IMR-90 (cell line): ENCODE results near the gene B3GALT6. TPM values are rescaled to one million over a fixed set of nuclear protein-coding genes. Genes with fewer than 3 reads are reported as not detected.

Source experiments
- ATAC-seq: fragments of 200-7000 bp; cut with Tn5 transposase; 2 replicates; pipeline ENCODE4 v1.9.1; 2020; ENCODE audit warnings: low read depth, mild to moderate bottlenecking, moderate library complexity
- BruUV-seq: library from RNA; stranded (reverse); fragments of 400-500 nt; replicated peaks from 2 replicates; lab custom pipeline; 2021; lab: Mats Ljungman, UMichigan
- CTCF ChIA-PET: fragments of 300-600 bp; formaldehyde crosslinking; extraction: SDS; loops from one replicate; lab custom pipeline; 2021; ENCODE audit warnings: antibody characterized with exemption; lab: Yijun Ruan, JAX
- POLR2A ChIA-PET: fragments of 300-600 bp; sonication (Branson Sonifier 250); formaldehyde crosslinking; loops from one replicate; lab custom pipeline; 2022; ENCODE audit warnings: antibody characterized with exemption; ENCODE audit not compliant: unreplicated experiment; lab: Charles Lee
- DNase-seq: peaks from one replicate; pipeline ENCODE4 v3.0.0; 2013
- H2AFZ ChIP-seq: replicated peaks from 2 replicates; pipeline ENCODE3; 2013; ENCODE audit warnings: low read length, mild to moderate bottlenecking; ENCODE audit not compliant: poor library complexity
- H2AK5ac ChIP-seq: 2 replicates; pipeline ENCODE4 v1.6.1; 2013; ENCODE audit warnings: low read depth, low read length, inconsistent platforms
- H2AK9ac ChIP-seq: replicated peaks from 2 replicates; pipeline ENCODE3; 2013; ENCODE audit warnings: mild to moderate bottlenecking, low read depth, low read length, moderate library complexity; ENCODE audit not compliant: poor library complexity
- H2BK120ac ChIP-seq: 2 replicates; pipeline ENCODE4 v1.6.1; 2013; ENCODE audit warnings: low read depth, low read length, inconsistent platforms
- H2BK15ac ChIP-seq: 3 replicates; pipeline ENCODE4 v1.6.1; 2013; ENCODE audit warnings: low read depth, low read length, inconsistent platforms
- H2BK20ac ChIP-seq: 2 replicates; pipeline ENCODE4 v1.6.1; 2013; ENCODE audit warnings: low read depth, mild to moderate bottlenecking, inconsistent platforms, low read length, moderate library complexity
- H2BK5ac ChIP-seq: 2 replicates; pipeline ENCODE4 v1.6.1; 2013; ENCODE audit warnings: mild to moderate bottlenecking, low read depth, low read length, inconsistent platforms; ENCODE audit not compliant: poor library complexity, severe bottlenecking
- H3K14ac ChIP-seq: replicated peaks from 2 replicates; pipeline ENCODE4 v1.6.1; 2013; ENCODE audit warnings: low read depth, low read length, inconsistent platforms
- H3K18ac ChIP-seq: 2 replicates; pipeline ENCODE4 v1.6.1; 2013; ENCODE audit warnings: low read depth, low read length, control low read depth
- H3K23ac ChIP-seq: 2 replicates; pipeline ENCODE4 v1.6.1; 2013; ENCODE audit warnings: low read depth, low read length, inconsistent platforms
- H3K27ac ChIP-seq: 2 replicates; pipeline ENCODE4 v1.5.1; 2013; ENCODE audit warnings: mild to moderate bottlenecking, control low read depth, low read length; ENCODE audit not compliant: insufficient read depth
- H3K27me3 ChIP-seq: 2 replicates; pipeline ENCODE4 v1.6.1; 2013; ENCODE audit warnings: low read length; ENCODE audit not compliant: control insufficient read depth, insufficient read depth
- H3K36me3 ChIP-seq: 2 replicates; pipeline ENCODE4 v1.6.1; 2013; ENCODE audit warnings: low read length, mixed read lengths; ENCODE audit not compliant: control insufficient read depth, insufficient read depth
- H3K4ac ChIP-seq: 2 replicates; pipeline ENCODE4 v1.6.1; 2013; ENCODE audit warnings: low read depth, low read length, inconsistent platforms
- H3K4me1 ChIP-seq: 2 replicates; pipeline ENCODE4 v1.6.1; 2013; ENCODE audit warnings: low read length, mixed read lengths; ENCODE audit not compliant: control insufficient read depth, insufficient read depth
- H3K4me2 ChIP-seq: 2 replicates; pipeline ENCODE4 v1.6.1; 2013; ENCODE audit warnings: low read depth, mild to moderate bottlenecking, control low read depth, low read length, moderate library complexity
- H3K4me3 ChIP-seq: 2 replicates; pipeline ENCODE4 v1.5.1; 2013; ENCODE audit warnings: low read depth, mild to moderate bottlenecking, control low read depth, low read length, moderate library complexity; ENCODE audit not compliant: insufficient read depth
- H3K56ac ChIP-seq: 2 replicates; pipeline ENCODE4 v1.6.1; 2013; ENCODE audit warnings: low read length, inconsistent platforms; ENCODE audit not compliant: insufficient read depth; ENCODE audit errors: extremely low read depth
- H3K79me1 ChIP-seq, 2 experiments: 2 replicates each; pipeline ENCODE4 v1.6.1; 2013; ENCODE audit warnings: low read length in 2 of 2, inconsistent platforms in 1 of 2, low read depth in 1 of 2
- H3K9ac ChIP-seq: 2 replicates; pipeline ENCODE4 v1.6.1; 2013; ENCODE audit warnings: low read depth, low read length, control low read depth
- H3K9me1 ChIP-seq: 2 replicates; pipeline ENCODE4 v1.6.1; 2013; ENCODE audit warnings: low read length, inconsistent platforms; ENCODE audit not compliant: insufficient read depth
- H3K9me3 ChIP-seq: 2 replicates; pipeline ENCODE4 v1.6.1; 2013; ENCODE audit warnings: low read length; ENCODE audit not compliant: control insufficient read depth, insufficient read depth
- H4K20me1 ChIP-seq: 2 replicates; pipeline ENCODE4 v1.6.1; 2013; ENCODE audit warnings: low read length, inconsistent platforms; ENCODE audit not compliant: insufficient read depth
- H4K5ac ChIP-seq: 2 replicates; pipeline ENCODE4 v1.6.1; 2013; ENCODE audit warnings: mild to moderate bottlenecking, low read depth, low read length, control low read depth
- H4K8ac ChIP-seq, 2 experiments: 2 replicates each; pipeline ENCODE4 v1.6.1; 2013; ENCODE audit warnings: low read depth in 2 of 2, low read length in 2 of 2, control low read depth in 1 of 2, inconsistent platforms in 1 of 2
- H4K91ac ChIP-seq: 2 replicates; pipeline ENCODE4 v1.6.1; 2013; ENCODE audit warnings: low read depth, low read length, inconsistent platforms; ENCODE audit not compliant: insufficient read depth
- BHLHE40 ChIP-seq: fragments of 150-350 bp; IDR thresholded peaks from 2 replicates; pipeline ENCODE4 v1.6.1; 2016; ENCODE audit warnings: mild to moderate bottlenecking, low read depth, low read length
- CEBPB ChIP-seq: IDR thresholded peaks from 2 replicates; pipeline ENCODE4 v1.6.1; 2012; ENCODE audit warnings: low read depth, low read length, improper control_type of control experiment
- CHD1 ChIP-seq: IDR thresholded peaks from 2 replicates; pipeline ENCODE4 v1.6.1; 2012; ENCODE audit warnings: low read depth, low read length, improper control_type of control experiment
- ELK1 ChIP-seq: fragments of 150-350 bp; IDR thresholded peaks from 2 replicates; pipeline ENCODE4 v1.6.1; 2016; ENCODE audit warnings: low read depth, mild to moderate bottlenecking, low read length, moderate library complexity, borderline replicate concordance
- MAZ ChIP-seq: IDR thresholded peaks from 2 replicates; pipeline ENCODE4 v1.6.1; 2012; ENCODE audit warnings: low read depth, mild to moderate bottlenecking, low read length, improper control_type of control experiment, moderate library complexity, borderline replicate concordance
- RAD21 ChIP-seq: IDR thresholded peaks from 2 replicates; pipeline ENCODE4 v1.6.1; 2012; ENCODE audit warnings: low read length, improper control_type of control experiment
- RFX5 ChIP-seq: IDR thresholded peaks from 2 replicates; pipeline ENCODE4 v1.8.0; 2012; ENCODE audit warnings: low read depth, mild to moderate bottlenecking, low read length, moderate library complexity
- SMC3 ChIP-seq: fragments of 150-350 bp; IDR thresholded peaks from 2 replicates; pipeline ENCODE4 v1.6.1; 2016; ENCODE audit warnings: low read depth, mild to moderate bottlenecking, antibody characterized with exemption, low read length, moderate library complexity
- USF2 ChIP-seq: fragments of 150-350 bp; IDR thresholded peaks from 2 replicates; pipeline ENCODE4 v1.6.1; 2017; ENCODE audit warnings: mild to moderate bottlenecking, antibody characterized with exemption, low read length, low read depth
- WGBS, 2 experiments: methylation state at CpG; one replicate each; pipeline versions ENCODE4 v1.1.5 to v1.1.7; 2013; ENCODE audit warnings: missing lambda C conversion rate in 2 of 2; ENCODE audit not compliant: insufficient read length in 1 of 2; ENCODE audit errors: extremely low coverage in 2 of 2; 5-methylcytosine and 5-hydroxymethylcytosine counted together
- dilution Hi-C: fragments of 300-500 bp; cut with HindIII; formaldehyde crosslinking; loops from one replicate; pipeline ENCODE4 v1.14.3; 2018; ENCODE audit warnings: low sequenced_read_pairs; ENCODE audit not compliant: unreplicated experiment
- in situ Hi-C: fragments of 300-500 bp; cut with MboI; formaldehyde crosslinking; loops from 3 replicates; pipeline ENCODE4 v1.14.3; 2019; ENCODE audit warnings: low sequenced_read_pairs, inconsistent platforms, mixed read lengths
- intact Hi-C: fragments of 100-400 bp; cut with micrococcal nuclease; formaldehyde crosslinking; loops from 2 replicates; pipeline ENCODE4 v1.10.0; 2022
- polyA plus RNA-seq, 3 experiments: library from polyadenylated mRNA; depleted of rRNA; stranded (reverse); fragments of >200 nt; gene quantifications; 2 replicates each; pipeline ENCODE4 v1.2.3, GENCODE V29; 2012; ENCODE audit warnings: low replicate concordance in 1 of 3
- total RNA-seq: library from RNA; depleted of rRNA; stranded (reverse); fragments of >200 nt; gene quantifications from 2 replicates; pipeline ENCODE4 v1.2.3, GENCODE V29; 2012

B3GALT6 gene
- total and polyA plus RNA-seq, 2 of the 4 experiments (the other 2 are of a cell fraction), result 12.2 to 23.0 TPM

- TF ChIP-seq BHLHE40, result no peak
- no peak for TF ChIP-seq RFX5
Measured at GRCh38 chr1:1267488-1268283, 35.6 kb downstream of the B3GALT6 start (continued).

GRCh38 chr1:1268284-1268682 lies 36.2 kb downstream of the B3GALT6 start:
- Histone ChIP-seq H3K4me3 (no peak overlapping the region), H2AFZ (no peak overlapping the region), H2AK5ac (no peak overlapping the region; the same call in 1 of the 2 replicates), H2AK9ac (no peak overlapping the region), H2BK120ac (no peak overlapping the region), H4K91ac (no peak overlapping the region), H4K20me1 (peaks cover 28% of the 10 kb centered on the region), H3K9ac (no peak overlapping the region), H4K8ac (no peak overlapping the region; a peak in 1 of 4 replicates), H3K4me1 (peaks cover 41% of the 10 kb centered on the region), H3K23ac (0 out of 2 replicates have a peak overlapping the region, but pooled peaks have one; percentile 43), H3K14ac (no peak overlapping the region), H2BK20ac (no peak overlapping the region), H3K4ac (peak overlapping the region; percentile 48; the same call in 1 of the 2 replicates), H3K9me3 (no peaks in the 10 kb centered on the region), H3K18ac (no peak overlapping the region), H3K56ac (no peak overlapping the region), H2BK15ac (no peak overlapping the region), H3K27ac (peak overlapping the region; percentile 6; the same call in 1 of the 2 replicates), H3K36me3 (peaks cover 47% of the 10 kb centered on the region), H2BK5ac (no peak overlapping the region), H3K79me1 (peaks cover 16 to 52% of the 10 kb centered on the region in 2 experiments), H3K4me2 (no peak overlapping the region), H3K27me3 (no peaks in the 10 kb centered on the region), H3K9me1 (peaks cover 32% of the 10 kb centered on the region), H4K5ac (no peak overlapping the region)
- TF ChIP-seq CEBPB (no peak), USF2 (no peak), CHD1 (no peak), BHLHE40 (no peak), SMC3 (no peak), RFX5 (no peak), RAD21 (no peak), ELK1 (no peak), MAZ (no peak)
- ChIA-PET CTCF (interaction anchor here (0.6 kb wide), 1 partner anchor 313 kb away, joined by 3 read pairs; no protein-coding TSS in a partner anchor), POLR2A (no interaction called here)
- DNase-seq (no peak), ATAC-seq (no peak)
- in situ Hi-C loops (no loop called here), dilution Hi-C loops (no loop called here), intact Hi-C loops (no loop called here)
- no TSS peak for BruUV-seq
- 100% methylated on average over 5 of the region's 13 CpGs; no CpG with 5 or more reads in 1 of the 2 experiments for WGBS, 2 experiments
